Measurements from ENCODE around the gene DPF3.

GRCh38 chr14:72941286-72941985 is 47.5 kb upstream of the DPF3 start:
- TF ChIP-seq EZH2phosphoT487 (IDR thresholded peaks at IDR 0.05; ENCODE audit: insufficient read depth, low read depth) (no peak), EZH2 (IDR thresholded peaks at IDR 0.05; ENCODE audit: insufficient read depth, poor library complexity, severe bottlenecking) (no peak)

All from GM23248 (cell line).